T-helper 2 cell treated with Interferon-gamma antibody and Interleukin-4, amounts not matched to agents 100 ng/mL and 5 ng/mL, for 36 hours (primary cell): ENCODE measurements around the gene NUMA1. TPM values are rescaled to one million over a fixed set of nuclear protein-coding genes. Genes with fewer than 3 reads are reported as not detected.

Experiments
- intact Hi-C: fragments of 100-400 bp; cut with micrococcal nuclease; formaldehyde crosslinking; loops from one replicate; pipeline ENCODE4 v1.15.1; 2023
- total RNA-seq: library from RNA; stranded (reverse); gene quantifications from 2 replicates; pipeline ENCODE4 v1.2.3, GENCODE V29; 2022

NUMA1 gene
- total RNA-seq, 1 donor from 2014 or later: 174 TPM

GRCh38 chr11:72102946-72103753 is 22.8 kb upstream of the NUMA1 start, which contains the start of gene LAMTOR1:
Gene LAMTOR1, minus strand, starts transcription at chr11:72103297. Its CDS starts 73 bp downstream, at chr11:72103224.
- intact Hi-C loops: loop anchor here (1.0 to 10.0 kb wide), 7 partner anchors 9 to 1682 kb away; partner anchors contain the start of genes ANAPC15, CLPB, LRRC51 and MRPL48

GRCh38 chr11:72102631-72102945 is 22.2 kb upstream of the NUMA1 start:
- intact Hi-C loops: loop anchor here (2.0 to 10.0 kb wide), 4 partner anchors 40 to 1682 kb away; partner anchors contain the start of genes CLPB and MRPL48

GRCh38 chr11:72102162-72102561 is 21.8 kb upstream of the NUMA1 start:
- intact Hi-C loops: loop anchor here (2.0 to 10.0 kb wide), 4 partner anchors 40 to 1683 kb away; partner anchors contain the start of genes CLPB and MRPL48

- intact Hi-C loops: loop anchor here (5.0 to 10.0 kb wide), 2 partner anchors 42 to 1684 kb away; partner anchors contain the start of gene MRPL48
These were observed 20.1 kb upstream of the NUMA1 start for GRCh38 chr11:72100462-72100861.

GRCh38 chr11:72100009-72100408 is 19.7 kb upstream of the NUMA1 start:
- intact Hi-C loops: loop anchor here (5.0 to 10.0 kb wide), 2 partner anchors 42 to 1685 kb away; partner anchors contain the start of gene MRPL48

- intact Hi-C loops: no loop called here
These were observed 18.4 kb upstream of the NUMA1 start for GRCh38 chr11:72098741-72099140.

GRCh38 chr11:72091292-72091691 is 10.9 kb upstream of the NUMA1 start:
- intact Hi-C loops: loop anchor here (1.0 to 2.0 kb wide), 2 partner anchors 66 to 114 kb away; no protein-coding TSS in a partner anchor

- intact Hi-C loops: loop anchor here (10.0 kb wide), 1 partner anchor 303 kb away; no protein-coding TSS in a partner anchor
These were observed 7.9 kb upstream of the NUMA1 start for GRCh38 chr11:72088076-72088808.

- intact Hi-C loops: loop anchor here (10.0 kb wide), 1 partner anchor 301 kb away; no protein-coding TSS in a partner anchor
These were observed 5.4 kb upstream of the NUMA1 start for GRCh38 chr11:72085621-72086351.

- intact Hi-C loops: loop anchor here (10.0 kb wide), 1 partner anchor 300 kb away; no protein-coding TSS in a partner anchor
These were observed 4.6 kb upstream of the NUMA1 start for GRCh38 chr11:72084965-72085364.

GRCh38 chr11:72084076-72084475 is 3.7 kb upstream of the NUMA1 start:
- intact Hi-C loops: loop anchor here (10.0 kb wide), 1 partner anchor 299 kb away; no protein-coding TSS in a partner anchor

- intact Hi-C loops: loop anchor here (10.0 kb wide), 1 partner anchor 299 kb away; no protein-coding TSS in a partner anchor
These were observed 3.1 kb upstream of the NUMA1 start for GRCh38 chr11:72083414-72083813.

GRCh38 chr11:72081821-72082453 is 1.6 kb upstream of the NUMA1 start:
- intact Hi-C loops: loop anchor here (2.0 to 10.0 kb wide), 2 partner anchors 141 to 297 kb away; no protein-coding TSS in a partner anchor

- intact Hi-C loops: loop anchor here (2.0 to 10.0 kb wide), 2 partner anchors 142 to 296 kb away; no protein-coding TSS in a partner anchor
These were observed 872 bp upstream of the NUMA1 start for GRCh38 chr11:72081184-72081644.

- intact Hi-C loops: loop anchor here (1.0 to 10.0 kb wide), 8 partner anchors 23 to 1297 kb away; partner anchors contain the start of genes ANAPC15, CLPB, LAMTOR1 and RELT
These were observed 470 bp downstream of the NUMA1 start for GRCh38 chr11:72079819-72080325.

GRCh38 chr11:72078477-72078876 is 1.9 kb downstream of the NUMA1 start:
- intact Hi-C loops: loop anchor here (5.0 kb wide), 1 partner anchor 1299 kb away; the partner anchor contains the start of gene RELT

GRCh38 chr11:72075756-72076155 is 4.6 kb downstream of the NUMA1 start:
- intact Hi-C loops: loop anchor here (5.0 kb wide), 1 partner anchor 1302 kb away; the partner anchor contains the start of gene RELT

- intact Hi-C loops: loop anchor here (5.0 kb wide), 1 partner anchor 1302 kb away; the partner anchor contains the start of gene RELT
These were observed 5.2 kb downstream of the NUMA1 start for GRCh38 chr11:72075109-72075508.

GRCh38 chr11:72072348-72072747 is 8.0 kb downstream of the NUMA1 start:
- intact Hi-C loops: no loop called here
